CD4-positive, alpha-beta T cell treated with Interleukin-15 for 4 hours (primary cell): ENCODE measurements around the gene FBXW5.

Experiments used
- DNase-seq: peaks from one replicate; pipeline ENCODE4 v3.0.0-alpha.2; 2020; ENCODE audit warnings: low spot score

The FBXW5 gene

DNA sequence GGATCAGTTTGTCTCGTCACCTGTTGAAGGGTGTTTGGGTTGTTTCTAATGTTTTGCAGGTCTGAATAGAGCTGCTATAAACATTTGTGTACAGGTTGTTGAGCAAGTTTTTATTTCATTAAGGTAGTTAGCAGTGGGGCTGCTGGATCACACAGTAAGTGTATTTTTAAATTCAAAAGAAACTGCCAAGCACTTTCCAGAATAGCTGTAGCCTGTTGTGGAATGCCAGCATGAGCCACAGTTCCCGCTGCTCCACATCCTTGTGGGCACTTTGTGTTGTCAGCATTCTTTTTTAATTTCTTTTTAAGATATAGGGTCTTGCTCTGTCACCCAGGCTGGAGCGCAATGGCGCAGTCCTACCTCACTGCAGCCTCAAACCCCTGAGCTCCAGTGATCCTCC lies 14.5 kb downstream of the FBXW5 start:
- no peak for DNase-seq

DNA sequence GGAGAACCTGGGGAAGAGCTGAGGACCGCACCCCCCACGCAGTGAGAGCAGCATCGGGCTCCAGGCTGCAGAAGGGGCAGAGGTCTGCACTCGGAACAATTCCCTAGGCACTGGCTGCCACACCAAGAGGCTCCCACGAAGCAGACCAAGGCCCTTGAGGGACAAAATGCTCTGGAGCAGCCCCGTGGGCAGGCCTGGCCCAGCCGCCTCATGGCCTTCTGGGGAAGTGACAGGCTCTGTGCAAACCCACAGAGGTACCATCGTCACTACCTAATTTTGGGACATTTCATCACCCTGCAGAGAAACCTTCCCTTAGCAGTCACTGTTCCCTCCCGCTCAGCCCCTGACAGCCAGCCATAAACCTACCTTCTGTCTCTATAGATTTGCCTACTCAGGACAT lies 15.9 kb downstream of the FBXW5 start:
- no peak for DNase-seq

DNA sequence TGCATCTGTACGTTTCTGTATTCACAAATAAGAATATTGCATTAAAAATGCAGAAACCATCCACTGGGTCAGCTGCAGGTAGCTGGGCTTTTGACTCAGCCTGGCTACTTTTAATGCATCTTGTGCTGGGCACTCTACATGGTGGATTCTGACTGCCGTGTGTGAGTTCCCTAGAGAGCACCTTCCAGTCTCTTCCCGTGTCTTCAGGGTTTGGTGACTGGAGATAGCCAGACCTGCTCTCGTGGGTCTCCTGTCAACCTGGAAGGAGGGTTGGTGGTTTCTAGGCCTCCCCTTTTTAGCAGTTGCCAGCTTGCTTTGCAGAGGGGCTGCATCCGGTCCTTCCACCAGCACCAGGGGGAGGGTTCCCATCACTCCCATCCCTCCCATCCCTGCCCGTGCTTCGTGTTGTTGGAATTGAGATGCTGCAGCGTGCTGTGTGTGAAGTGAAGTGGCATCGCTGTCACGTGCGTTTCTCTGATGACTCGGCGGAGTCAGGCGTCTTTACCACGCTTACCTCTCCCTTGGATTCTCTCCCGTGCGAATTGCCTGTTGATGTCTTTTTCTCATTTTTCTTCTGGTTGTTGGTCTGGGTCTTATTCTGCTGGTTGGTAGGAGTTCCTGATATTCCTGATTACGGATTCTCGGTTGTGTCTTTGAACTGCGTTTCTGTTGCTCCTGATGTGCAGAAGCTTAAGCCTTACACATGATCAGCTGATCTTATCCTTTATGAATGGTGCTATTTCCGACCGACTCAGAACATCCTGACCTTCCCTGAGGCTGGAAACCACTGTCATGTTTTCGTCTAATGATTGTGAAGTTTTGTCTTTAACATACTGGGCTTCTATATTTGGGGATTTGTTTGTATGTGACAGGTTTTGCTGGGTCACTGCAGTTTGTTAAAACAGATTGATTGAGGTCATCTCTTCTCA lies 16.9 kb downstream of the FBXW5 start:
- no peak for DNase-seq

DNA sequence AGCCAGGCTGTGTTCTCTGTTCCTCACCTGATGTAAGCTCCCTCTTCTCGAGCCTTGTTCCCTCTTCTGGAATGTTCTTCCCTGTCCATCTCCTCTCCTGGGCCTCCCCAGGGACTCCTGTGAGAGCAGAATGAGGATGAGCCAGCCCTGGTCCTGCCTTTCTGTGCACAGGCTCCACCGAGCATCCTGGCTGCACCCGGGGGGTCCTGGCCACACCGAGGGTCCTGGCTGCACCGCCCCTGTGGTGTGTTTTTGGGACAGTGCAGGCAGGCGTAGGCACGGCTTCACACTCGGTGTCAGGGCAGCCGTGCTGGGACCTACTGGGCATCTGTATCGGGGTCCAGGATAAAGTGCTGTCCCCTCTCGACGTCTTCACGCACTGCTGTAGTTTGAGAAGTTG lies 17.8 kb downstream of the FBXW5 start:
- DNase-seq, result no peak

DNA sequence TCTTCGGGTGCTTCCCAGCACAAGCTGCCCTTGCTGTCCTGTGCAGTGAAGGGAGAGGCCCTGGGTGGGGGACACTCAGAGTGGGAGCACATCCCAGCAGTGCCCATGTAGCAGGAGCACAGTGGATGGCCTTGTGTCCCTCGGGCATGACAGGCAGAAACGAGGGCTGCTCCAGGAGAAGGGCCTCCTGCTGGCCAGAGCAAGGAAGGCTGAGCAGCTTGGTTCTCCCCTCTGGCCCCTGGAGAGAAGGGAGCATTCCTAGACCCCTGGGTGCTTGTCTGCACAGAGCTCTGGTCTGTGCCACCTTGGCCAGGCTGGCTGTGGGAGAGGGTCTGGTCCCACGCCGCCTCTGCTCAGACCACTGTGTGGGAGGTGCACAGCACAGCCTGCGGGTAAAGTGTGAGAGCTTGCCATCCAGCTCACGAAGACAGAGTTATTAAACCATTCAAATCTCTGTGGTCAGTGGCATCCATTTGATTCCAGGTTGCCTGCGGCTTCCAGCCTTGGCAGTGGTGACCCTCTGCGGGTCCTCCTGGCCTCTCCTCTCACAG lies 18.3 kb downstream of the FBXW5 start:
- DNase-seq, result no peak

DNA sequence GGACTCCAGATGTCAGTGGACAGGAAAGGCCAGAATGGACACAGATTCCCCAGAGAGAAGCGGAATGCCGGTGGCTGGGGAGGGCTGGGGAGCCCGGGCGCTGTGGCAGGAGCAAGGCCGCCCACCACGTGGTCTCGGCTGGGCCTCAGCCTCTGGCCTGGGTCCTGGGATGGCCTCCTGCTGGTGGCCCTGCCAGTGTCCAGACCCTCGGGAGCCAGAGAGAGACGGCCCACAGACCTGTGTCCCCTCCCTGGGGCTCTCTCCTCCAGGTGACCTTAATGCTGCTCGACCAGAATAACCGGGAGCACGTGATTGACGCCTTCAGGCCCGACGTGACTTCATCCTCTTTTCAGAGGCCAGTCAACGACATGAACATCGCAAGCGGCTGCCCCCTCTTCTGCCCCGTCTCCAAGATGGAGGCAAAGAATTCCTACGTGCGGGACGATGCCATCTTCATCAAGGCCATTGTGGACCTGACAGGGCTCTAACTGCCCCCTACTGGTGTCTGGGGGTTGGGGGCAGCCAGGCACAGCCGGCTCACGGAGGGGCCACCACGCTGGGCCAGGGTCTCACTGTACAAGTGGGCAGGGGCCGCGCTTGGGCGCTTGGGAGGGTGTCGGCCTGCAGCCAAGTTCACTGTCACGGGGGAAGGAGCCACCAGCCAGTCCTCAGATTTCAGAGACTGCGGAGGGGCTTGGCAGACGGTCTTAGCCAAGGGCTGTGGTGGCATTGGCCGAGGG lies 19.0 kb downstream of the FBXW5 start:
- DNase-seq, result no peak

DNA sequence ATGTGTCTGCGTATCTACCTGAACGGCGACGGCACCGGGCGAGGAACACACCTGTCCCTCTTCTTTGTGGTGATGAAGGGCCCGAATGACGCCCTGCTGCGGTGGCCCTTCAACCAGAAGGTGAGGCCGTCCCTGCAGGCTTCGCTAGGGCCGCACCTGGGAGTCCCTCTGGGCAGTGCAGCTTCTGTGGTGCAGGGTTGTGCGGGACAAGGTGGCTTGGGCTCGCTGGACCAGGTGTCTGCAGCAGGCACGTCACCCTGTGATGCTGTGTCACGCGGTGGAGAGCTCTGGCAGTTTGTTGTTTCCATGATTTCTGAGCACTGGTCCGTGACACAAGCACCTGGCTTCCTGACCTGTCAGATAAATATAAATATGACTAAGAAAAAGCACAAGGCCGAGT lies 20.7 kb downstream of the FBXW5 start:
- DNase-seq, result no peak

DNA sequence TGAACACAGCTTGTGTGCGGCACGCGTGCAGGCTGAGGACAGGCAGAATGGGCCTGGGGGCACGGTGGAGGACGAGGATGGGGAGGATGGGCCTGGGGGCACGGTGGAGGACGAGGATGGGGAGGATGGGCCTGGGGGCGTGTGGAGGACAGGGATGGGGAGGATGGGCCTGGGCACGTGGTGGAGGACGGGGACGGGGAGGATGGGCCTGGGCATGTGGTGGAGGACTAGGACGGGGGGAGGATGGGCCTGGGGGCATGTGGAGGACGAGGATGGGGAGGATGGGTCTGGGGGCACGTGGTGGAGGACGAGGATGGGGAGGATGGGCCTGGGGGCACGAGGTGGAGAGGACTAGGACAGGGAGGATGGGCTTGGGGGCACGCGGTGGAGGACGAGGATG lies 22.0 kb downstream of the FBXW5 start:
- DNase-seq, result no peak

DNA sequence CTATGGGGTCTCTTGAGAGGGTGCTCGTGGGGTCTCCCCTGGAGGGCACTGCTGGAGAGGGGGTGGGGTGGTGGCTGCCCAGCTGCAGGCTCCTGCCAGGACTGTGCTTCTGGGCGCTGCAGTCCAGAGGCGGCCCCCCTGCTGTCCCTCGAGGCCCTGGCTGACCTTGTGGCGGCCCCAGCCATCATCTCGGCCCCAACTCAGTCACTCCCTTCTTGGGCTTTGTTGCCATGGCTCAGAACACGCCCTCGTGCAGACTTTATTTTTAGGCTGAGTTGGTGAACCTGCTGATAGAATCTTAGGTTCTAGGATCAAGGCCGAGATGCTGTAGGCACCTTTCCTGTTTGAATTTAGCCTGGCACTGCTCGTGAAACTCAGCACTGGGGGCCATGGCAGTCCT lies 22.8 kb downstream of the FBXW5 start:
- DNase-seq, result no peak

DNA sequence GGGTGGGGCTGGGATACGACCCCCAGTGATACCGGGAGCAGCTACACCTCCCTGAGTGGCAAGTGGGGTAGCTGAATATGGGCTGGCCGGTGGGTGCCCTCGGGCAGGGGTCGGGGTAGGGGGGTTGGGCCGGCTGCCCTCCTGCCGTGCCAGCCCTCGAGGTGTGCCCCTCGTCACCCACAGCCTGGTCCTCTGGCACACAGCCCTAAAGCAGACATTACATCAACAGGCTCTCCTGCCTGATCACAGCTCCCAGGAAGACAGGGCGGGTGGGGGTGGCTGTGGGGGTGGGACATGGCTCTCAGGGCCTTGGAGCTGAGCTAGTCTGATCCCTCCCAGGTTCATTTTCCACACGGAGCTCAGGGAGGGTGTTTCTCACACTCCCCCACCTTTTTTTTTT lies 23.2 kb downstream of the FBXW5 start:
- DNase-seq, result no peak

DNA sequence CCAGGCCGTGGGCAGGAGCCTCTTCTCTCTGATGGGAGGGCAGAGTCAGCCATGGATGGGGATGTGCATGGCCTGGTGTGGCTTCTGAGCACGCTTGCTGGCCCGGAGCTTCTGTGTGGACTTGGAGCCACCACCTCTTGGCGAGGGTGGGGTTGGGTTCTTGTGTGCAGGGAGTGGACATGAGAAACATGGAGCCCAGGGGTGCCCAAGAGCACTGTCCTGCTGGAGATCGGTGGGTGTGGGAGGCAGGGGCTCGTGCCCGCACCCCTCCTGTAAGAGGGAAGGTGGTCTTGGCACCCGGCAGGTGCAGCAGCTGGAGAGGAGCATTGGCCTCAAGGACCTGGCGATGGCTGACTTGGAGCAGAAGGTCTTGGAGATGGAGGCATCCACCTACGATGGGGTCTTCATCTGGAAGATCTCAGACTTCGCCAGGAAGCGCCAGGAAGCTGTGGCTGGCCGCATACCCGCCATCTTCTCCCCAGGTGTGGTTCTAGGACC lies 23.8 kb downstream of the FBXW5 start:
- no peak for DNase-seq

DNA sequence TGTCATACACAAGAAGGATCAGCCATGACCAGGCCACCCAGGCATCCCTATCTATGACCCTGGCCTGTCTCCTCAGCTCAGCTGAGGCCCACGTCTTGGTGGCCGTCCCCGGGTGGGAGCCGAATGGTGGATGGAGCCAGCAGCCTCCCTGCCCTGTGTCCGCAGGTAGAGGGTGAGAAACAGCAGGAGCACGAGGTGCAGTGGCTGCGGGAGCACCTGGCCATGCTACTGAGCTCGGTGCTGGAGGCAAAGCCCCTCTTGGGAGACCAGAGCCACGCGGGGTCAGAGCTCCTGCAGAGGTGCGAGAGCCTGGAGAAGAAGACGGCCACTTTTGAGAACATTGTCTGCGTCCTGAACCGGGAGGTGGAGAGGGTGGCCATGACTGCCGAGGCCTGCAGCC lies 24.5 kb downstream of the FBXW5 start:
- no peak for DNase-seq

DNA sequence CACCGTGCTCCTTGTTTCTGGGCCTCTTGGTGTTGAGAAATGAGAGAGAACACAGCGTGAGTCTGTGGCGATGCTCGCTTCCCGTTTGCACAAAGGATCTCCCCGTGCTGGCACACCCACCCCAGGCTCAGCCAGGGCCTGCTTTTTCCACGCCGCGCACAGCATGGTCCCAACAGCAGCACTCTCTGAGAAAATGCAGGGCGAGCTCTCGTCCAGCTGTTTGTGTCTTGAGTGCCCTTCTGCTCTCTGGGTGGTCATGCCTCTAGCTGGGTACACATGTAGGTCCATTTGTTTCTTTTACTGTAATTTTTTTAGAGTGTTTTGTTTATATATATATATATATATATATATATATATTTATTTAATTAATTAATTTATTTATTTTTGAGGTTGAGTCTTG lies 26.6 kb downstream of the FBXW5 start:
- DNase-seq, result no peak

DNA sequence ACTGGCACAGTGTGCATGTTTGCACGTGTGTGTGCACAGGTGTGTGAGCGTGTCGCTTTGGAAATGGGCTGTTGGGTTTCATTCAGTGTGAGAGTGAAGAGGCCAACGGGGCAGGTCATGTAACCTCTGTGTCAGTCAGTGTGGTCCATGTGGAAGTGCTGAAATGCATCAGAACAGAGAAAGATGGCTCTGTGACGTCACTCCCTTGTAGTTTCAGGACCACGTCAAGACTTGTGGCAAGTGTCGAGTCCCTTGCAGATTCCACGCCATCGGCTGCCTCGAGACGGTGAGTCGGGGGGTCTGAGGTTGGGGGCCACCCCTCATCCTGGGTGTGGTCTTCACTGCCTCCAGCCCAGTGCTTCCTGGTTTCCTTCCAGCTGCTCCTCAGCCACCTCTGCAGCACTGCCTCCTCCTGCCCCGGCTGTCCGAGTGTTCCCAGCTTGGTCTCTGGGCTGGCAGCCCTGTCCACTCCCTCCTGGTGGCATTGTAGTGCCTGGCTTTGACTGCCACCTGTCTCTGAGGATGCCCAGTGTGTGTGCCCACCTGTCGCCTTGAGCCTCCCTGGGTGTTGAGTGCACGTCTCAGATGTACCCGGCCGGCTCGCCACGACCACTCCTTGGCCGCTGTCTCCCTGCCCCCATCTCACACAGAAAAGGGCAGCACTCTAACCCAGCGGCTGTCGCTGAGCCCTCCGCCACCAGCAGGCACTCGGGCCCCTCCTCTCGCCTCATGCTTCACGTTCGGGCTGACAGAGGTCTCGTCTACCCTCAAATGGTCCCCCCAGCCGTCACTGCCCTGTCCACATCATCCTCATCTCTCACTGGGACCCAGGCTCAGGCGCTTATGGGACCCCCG lies 28.0 kb downstream of the FBXW5 start:
- DNase-seq, result no peak

DNA sequence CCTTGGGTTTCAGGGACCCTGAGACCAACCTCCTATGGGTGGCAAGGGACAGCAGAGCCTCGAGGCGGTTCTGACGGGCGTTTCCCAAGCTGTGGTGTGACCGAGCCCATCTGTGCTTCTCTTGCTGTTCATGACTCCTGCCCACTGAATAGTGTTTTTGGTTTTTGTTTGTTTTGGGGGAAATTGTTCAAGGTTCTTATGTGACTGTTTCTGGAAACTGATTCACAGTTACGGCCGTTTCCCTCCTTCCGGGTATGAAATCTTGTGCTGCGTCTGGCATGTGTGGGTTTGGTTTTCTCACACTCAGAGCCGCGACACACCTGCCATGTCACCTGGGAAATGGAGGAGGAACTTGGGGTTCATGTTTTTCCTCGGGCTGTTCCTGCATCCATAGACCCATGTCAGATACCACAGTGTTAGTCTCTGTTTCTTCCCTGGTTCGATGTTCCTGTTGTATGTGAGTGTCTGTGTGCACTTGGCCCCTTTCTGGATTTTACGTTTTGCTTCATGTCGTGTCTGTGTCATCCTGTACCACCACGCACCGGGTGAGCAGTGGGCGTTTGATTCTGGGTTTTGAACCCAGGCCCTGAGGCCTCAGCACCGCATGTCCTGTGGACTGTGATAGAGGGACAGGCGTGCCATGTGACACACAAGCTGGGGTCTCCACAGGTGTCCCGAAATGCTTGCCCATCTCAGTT lies 28.8 kb downstream of the FBXW5 start:
- DNase-seq, result no peak

DNA sequence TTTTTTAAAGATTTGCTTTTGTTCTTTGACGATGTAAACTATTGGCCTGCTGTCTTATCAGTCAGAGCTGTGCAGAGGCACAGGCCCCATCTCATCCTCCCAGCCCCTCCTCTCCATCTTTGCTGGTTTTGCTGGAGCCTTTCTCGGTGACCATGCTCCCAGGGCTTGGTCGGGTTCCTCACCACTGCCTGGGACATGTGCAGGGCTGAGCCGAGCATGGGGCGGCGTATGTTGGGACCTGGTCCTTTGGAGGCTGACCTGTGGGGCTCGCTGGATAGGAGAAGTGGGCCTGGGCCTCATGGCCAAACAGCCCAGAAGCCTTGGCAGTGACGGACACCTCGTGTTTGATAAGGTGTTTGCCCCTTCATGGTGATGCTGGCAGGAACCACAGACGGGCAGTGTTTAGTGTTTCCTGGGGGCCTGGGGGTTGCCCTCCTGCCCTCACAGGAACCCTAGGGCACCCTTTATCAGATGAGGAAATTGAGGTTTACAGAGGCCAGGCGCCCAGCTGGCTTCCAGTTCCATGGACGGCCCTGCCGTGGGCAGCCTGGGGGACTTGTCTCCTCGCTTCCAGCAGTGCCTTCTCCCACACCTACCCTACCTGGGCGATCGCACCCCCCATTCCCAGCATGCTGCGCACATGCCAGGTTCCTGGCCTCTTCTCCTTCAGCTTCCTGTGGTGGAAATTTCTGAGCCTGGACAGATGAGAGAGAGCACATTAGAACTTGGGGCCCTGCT lies 30.7 kb downstream of the FBXW5 start:
- DNase-seq, result no peak

DNA sequence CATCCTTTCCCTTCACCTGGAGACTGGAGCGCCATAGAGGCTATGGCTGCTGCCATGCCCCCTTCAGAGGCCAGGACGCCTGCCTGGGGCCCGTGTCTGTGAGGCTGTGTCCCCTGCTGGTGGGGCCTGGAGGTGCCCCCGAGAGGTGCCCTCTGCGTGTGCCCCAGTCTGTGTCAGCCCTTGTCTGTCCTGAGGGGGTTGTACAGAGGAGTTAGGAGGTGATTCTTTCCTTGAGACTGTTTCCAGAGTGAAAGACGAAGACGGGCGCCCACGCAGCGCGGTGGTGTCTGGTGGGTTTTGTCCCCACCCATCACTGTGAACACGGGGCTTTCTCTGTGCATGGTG lies 33.7 kb downstream of the FBXW5 start:
- no peak for DNase-seq

DNA sequence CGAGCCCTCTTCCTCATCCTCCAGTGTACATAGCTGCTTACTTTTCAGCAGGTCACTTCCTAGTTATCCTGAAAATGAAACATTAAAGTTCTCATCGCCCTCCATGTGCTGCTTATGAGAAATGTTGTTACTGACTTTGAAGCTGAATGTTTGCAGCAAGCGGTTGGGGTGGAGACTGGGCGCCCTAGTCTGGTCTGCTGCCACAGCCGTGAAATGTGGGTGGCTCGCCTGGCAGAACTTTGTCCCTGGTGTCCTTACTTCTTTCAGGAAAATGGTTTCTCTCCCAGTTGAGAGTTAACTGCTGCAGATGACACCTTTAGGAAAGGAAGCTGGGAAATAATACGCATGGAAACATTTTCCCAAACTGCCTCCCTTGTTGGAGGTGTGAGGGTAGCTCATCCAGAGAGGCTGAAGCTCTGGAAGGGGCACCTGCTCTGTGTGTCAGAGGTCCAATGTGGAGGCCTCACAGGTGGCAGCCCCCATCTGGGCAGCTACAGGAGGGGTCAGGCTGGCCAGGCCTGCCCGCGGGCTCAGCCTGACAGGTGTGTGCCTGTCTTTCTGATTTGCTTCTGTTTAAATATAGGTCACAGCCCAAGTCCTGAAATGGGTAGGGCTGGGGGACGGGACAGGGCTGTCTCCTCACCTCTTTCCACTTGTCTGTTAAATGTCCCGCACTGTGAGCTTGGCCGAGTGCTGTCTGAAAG lies 34.2 kb downstream of the FBXW5 start:
- no peak for DNase-seq

DNA sequence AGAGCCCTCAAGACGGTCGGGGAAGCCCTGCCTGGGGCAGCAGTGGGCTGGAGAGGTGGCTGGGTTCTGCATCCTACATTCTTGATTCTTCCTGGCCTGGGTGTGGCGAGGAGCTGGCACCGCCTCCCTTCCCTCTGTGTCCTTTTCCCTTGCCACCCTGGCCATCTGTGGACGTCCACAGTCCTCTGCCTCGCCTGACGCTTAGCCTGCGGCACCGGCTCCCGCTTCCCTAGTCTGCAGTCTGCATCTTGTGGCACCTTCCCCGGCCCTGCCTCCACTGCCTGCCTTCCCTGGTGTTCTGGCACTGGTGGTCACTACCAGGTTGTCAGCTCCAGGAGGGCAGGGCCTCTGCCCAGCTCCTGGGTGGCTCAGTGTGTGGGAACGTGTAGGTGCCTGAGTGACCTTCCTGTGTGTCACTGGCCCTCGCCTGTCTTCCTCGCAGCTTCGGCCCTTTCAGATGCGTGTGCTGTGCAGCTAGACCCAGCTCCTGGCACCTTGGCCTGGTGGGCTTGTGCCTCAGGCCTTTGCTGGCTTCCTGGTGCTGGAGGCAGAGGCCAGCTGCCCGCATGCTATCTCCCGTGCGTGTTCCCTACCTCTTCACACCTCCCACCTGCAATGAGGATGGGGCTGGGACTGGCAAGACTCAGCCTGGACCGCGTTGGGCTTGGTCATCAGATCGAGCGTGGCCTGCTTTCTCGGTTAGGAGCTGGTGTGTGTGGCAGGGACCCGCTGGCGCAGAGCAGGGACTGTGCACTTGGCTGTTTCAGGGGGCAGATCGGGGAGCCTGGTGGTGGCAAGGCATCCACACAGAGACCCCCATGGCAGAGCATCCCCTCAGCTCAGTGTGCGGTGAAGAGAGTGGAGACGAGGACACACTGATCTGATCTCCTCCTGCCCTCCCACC lies 37.3 kb downstream of the FBXW5 start:
- no peak for DNase-seq
